Prostate gland (tissue), 2 donors: ENCODE data around the gene DQX1. TPM values are rescaled to one million over a fixed set of nuclear protein-coding genes. Genes with fewer than 3 reads are reported as not detected.

Experiments
- DNase-seq: peaks from one replicate; pipeline ENCODE4 v3.0.0-alpha.2; 2019; ENCODE audit warnings: low spot score
- H3K27ac ChIP-seq, 2 donors: fragments of 200-600 bp; sonication (generic); 2 replicates each; pipeline ENCODE4 v1.5.1; 2017 to 2019
- H3K27me3 ChIP-seq: fragments of 200-600 bp; sonication (generic); replicated peaks from 2 replicates; pipeline ENCODE4 v1.5.1; 2019; ENCODE audit not compliant: insufficient read depth
- H3K36me3 ChIP-seq, 2 donors: fragments of 200-600 bp; sonication (generic); 1 replicate in 1 of 2; 2 replicates in 1 of 2; pipeline versions ENCODE4 v1.5.1 to v1.8.1; 2017 to 2019
- H3K4me1 ChIP-seq: fragments of 200-600 bp; sonication (generic); replicated peaks from 2 replicates; pipeline ENCODE4 v1.5.1; 2019
- H3K4me3 ChIP-seq, 2 donors: fragments of 200-600 bp; sonication (generic); 2 replicates each; pipeline ENCODE4 v1.5.1; 2017 to 2019
- H3K9me3 ChIP-seq: fragments of 200-600 bp; sonication (generic); 2 replicates; pipeline ENCODE4 v1.5.1; 2017
- POLR2A ChIP-seq: fragments of 450-650 bp; IDR thresholded peaks from one replicate; pipeline ENCODE4 v1.6.1; 2016; ENCODE audit warnings: antibody characterized with exemption, mild to moderate bottlenecking
- POLR2AphosphoS5 ChIP-seq: sonication (generic); formaldehyde crosslinking; IDR thresholded peaks from one replicate; pipeline ENCODE4 v1.6.1; 2017; ENCODE audit warnings: antibody characterized with exemption
- WGBS: methylation state at CpG from one replicate; pipeline ENCODE4 v1.1.5; 2018; 5-methylcytosine and 5-hydroxymethylcytosine counted together
- intact Hi-C: fragments of 100-400 bp; cut with DNase I; formaldehyde crosslinking; loops from one replicate; pipeline ENCODE4 v1.14.2; 2022
- total RNA-seq, 2 donors: library from RNA; depleted of rRNA; stranded (reverse); fragments of >200 nt; gene quantifications; one replicate each; pipeline ENCODE4 v1.1.0, GENCODE V29; 2016
- TF ChIP-seq, protein P1 (sequence below), 4 experiments: fragments of 200-600 bp in 2 of 4; fragments of 450-650 bp in 2 of 4; sonication (generic) in 2 of 4; IDR thresholded peaks; 1 replicate in 3 of 4; 2 replicates in 1 of 4; pipeline ENCODE4 v1.5.1; 2016 to 2019; ENCODE audit warnings: antibody characterized with exemption in 4 of 4, mild to moderate bottlenecking in 2 of 4, moderate library complexity in 2 of 4

The DQX1 gene
- total RNA-seq, 2 donors from 2014 or later, result not detected

- DNase-seq, result no peak
- no peak for TF ChIP-seq POLR2A
- Histone ChIP-seq H3K9me3 (no peaks in the 10 kb centered on the region), H3K27me3 (no peaks in the 10 kb centered on the region), H3K4me3 (peak overlapping the region; percentile 55 to 71), H3K36me3 (no peaks in the 10 kb centered on the region), H3K27ac (peak overlapping the region; percentile 67 to 77), H3K4me1 (no peaks in the 10 kb centered on the region)
- intact Hi-C loops, result no loop called here
- WGBS, result 18% methylated on average over 53 of the region's 58 CpGs
Measured at GRCh38 chr2:74554820-74555531, 28.9 kb upstream of the DQX1 start.

DNA sequence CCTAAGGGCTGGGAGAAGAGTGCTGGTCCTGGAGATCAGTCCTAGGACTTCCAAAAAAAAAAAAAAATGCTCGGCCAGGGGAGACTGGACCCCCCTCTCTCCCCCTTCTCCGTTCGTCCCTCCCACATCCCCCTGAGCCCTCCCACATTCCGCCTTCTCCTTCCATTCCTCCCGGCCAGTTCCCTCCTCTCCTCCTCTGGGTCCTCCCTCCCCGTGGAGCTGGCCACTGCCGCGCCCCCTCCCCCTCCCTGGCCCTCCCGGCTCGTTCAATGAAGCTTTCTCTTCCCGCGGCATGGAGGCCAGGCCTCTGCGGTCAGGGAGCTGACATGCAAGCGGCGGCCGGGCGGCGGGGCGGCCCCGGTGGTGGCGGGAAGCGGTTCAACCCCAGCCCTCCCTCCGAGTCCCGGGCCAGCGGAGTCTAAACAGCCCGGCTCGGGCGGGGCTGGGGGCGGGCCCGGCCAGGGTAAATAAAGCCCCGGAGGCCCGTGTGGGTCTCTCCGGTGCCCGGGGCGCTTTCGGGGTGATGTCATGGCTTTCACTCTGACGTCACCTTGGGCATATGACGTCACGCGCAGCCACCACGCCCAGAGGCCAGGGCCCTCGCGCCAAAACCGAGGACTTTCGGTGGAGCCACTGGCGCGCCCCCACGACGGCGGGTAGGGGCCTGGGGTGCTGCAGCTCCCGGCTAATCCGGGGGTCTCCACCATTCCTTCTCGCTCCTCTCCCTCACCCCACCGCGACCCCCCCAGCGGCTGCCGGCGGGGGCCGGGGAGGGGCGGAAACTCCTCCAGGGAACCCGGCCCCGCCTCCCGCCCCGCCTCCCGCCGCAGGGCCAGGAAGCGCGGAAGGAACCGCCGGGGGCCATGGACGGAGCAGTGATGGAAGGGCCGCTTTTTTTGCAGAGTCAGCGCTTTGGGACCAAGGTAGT lies 28.1 kb upstream of the DQX1 start, which contains the start of the genes DOK1 and LOXL3:
Gene DOK1, plus strand, starts transcription at position 829 of the 928 bp plus-strand sequence. Its CDS starts 35 bp downstream, at position 864.
Gene LOXL3, minus strand, starts transcription at position 51 of the 928 bp plus-strand sequence. CDS start 1,308 bp downstream, outside the sequence.
- H3K36me3 ChIP-seq, result no peaks in the 10 kb centered on the region
- no peaks in the 10 kb centered on the region for H3K27me3 ChIP-seq
- intact Hi-C loops, result no loop called here
- peak within 1 kb of the TSS; percentile 67 to 77 for H3K27ac ChIP-seq
- TF ChIP-seq POLR2A, result no peak
- TF ChIP-seq, protein P1, sequence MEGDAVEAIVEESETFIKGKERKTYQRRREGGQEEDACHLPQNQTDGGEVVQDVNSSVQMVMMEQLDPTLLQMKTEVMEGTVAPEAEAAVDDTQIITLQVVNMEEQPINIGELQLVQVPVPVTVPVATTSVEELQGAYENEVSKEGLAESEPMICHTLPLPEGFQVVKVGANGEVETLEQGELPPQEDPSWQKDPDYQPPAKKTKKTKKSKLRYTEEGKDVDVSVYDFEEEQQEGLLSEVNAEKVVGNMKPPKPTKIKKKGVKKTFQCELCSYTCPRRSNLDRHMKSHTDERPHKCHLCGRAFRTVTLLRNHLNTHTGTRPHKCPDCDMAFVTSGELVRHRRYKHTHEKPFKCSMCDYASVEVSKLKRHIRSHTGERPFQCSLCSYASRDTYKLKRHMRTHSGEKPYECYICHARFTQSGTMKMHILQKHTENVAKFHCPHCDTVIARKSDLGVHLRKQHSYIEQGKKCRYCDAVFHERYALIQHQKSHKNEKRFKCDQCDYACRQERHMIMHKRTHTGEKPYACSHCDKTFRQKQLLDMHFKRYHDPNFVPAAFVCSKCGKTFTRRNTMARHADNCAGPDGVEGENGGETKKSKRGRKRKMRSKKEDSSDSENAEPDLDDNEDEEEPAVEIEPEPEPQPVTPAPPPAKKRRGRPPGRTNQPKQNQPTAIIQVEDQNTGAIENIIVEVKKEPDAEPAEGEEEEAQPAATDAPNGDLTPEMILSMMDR (IDR thresholded peaks at IDR 0.05), result no peak
- no peak for TF ChIP-seq POLR2AphosphoS5
- peak; percentile 61 for DNase-seq
- H3K9me3 ChIP-seq, result no peaks in the 10 kb centered on the region
- H3K4me3 ChIP-seq, result peak within 1 kb of the TSS; percentile 55 to 71
- WGBS, result 1% methylated on average over 33 of the region's 73 CpGs
- H3K4me1 ChIP-seq, result no peaks in the 10 kb centered on the region

DNA sequence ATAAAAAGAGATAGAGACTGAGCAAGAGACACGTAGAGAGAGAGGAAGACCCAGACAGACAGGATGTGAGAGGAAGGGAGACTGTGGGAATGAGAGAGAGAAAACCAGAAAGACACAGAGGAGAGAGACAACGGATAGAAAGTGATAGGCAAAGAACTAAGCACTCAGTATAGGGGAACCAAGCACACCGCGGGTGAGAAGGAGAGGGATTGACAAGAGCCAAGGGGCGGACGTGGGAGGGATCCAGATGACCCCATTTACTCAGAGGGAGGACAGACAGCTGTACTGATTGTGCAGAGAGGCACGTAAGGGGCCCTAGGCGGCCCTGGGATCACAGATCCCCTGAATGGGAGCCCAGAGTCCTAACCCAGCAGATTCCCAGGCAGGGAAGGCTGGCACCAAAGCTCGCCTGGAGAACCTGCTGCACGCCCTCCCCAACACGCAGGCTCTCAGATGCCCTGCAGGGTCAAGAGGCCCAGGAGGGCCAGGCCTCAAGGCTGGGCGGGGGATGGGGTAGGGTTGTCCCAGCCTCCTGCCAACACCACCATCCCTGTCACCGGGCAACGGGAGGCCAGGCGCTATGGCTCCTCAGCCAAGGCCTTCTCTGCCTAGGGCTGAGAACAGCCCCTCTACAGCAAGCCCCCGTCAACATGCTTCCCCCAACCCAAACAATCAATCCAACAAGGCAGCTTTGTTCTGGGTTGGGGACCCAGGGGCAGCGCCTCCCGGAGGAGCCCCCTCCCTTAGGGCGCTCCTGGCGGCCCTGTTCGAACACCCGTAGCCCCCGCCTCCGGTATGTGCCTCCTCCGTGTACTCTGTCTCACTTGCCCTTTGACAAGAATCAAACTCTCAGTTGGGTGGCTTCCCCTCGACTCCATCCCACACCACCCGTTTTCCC lies 27.1 kb upstream of the DQX1 start:
- WGBS, result 51% methylated on average over 26 of the region's 27 CpGs
- Histone ChIP-seq H3K27ac (no peak overlapping the region), H3K4me3 (peak overlapping the region; percentile 55 to 71), H3K9me3 (no peaks in the 10 kb centered on the region), H3K27me3 (no peaks in the 10 kb centered on the region), H3K4me1 (no peaks in the 10 kb centered on the region), H3K36me3 (no peaks in the 10 kb centered on the region)
- intact Hi-C loops, result no loop called here
- DNase-seq, result no peak
- TF ChIP-seq, protein P1 (IDR thresholded peaks at IDR 0.05), result no peak

DNA sequence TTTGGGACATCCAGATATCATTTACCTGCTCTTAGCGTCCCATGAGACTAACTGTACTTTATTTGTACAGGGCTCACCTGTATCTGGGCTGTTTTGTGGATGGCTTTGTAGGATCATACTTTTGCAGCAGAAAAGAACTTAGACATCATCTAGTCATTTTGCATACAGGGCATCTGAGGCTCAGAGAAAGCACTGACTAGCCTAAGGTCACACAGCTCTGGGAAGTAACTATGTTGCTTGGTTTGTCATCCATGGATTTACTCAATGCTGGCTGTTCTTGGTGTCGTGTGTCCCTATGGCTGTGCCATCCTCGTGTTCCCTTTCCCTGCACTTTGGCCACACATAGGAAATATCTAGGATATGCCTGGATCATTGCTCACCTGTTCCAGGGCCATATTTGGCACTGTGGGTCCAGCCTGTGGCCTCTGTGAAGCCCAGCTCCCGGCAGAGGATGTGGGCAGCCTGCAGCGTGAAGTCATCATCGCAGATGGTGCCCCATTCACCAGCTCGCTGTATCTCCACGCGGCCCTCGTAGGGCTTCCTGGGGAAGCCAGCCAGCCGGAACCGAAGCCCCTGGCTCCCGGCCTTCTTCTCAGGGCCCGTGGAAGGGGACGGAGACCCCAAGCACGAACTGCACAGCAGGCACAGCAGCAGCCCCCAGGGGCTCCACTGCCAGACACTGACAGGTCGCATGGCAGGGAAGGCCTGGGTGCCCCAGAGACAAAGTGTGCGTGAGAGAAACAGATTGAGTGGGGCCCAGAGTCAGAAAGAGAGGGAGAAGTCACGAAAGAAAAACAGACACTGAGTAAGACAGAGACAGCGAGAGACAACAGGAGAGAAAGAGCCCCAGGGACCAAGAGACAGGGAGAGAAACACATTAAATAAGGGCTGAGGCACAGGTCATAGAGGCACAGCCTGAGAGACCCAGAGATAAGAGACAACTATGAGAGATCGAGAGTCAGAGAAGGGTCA lies 26.2 kb upstream of the DQX1 start:
- Histone ChIP-seq H3K36me3 (no peaks in the 10 kb centered on the region), H3K27me3 (no peaks in the 10 kb centered on the region), H3K9me3 (no peaks in the 10 kb centered on the region), H3K27ac (no peak overlapping the region), H3K4me3 (no peak overlapping the region), H3K4me1 (no peaks in the 10 kb centered on the region)
- TF ChIP-seq POLR2A, result no peak
- TF ChIP-seq POLR2AphosphoS5, result no peak
- TF ChIP-seq, protein P1 (IDR thresholded peaks at IDR 0.05), result no peak
- intact Hi-C loops, result no loop called here
- 83% methylated on average over 21 of the region's 21 CpGs for WGBS
- DNase-seq, result no peak
